ENCODE data around the gene LSM3.
"Not testable (repeated sequence)": the region's sequence is repeated elsewhere in the genome, so short reads cannot be mapped to it uniquely, and the experiment has no call there.

The LSM3 gene

GRCh38 chr3:14222900-14223594 is 44.4 kb downstream of the LSM3 start:
- no peak for DNase-seq

- DNase-seq, result no peak
Observed at GRCh38 chr3:14223595-14223994, 45.0 kb downstream of the LSM3 start.

- no peak for DNase-seq
Observed at GRCh38 chr3:14224895-14225294, 46.3 kb downstream of the LSM3 start.

- DNase-seq, result no peak
Observed at GRCh38 chr3:14225421-14225820, 46.8 kb downstream of the LSM3 start.

GRCh38 chr3:14226351-14226750 is 47.7 kb downstream of the LSM3 start:
- not testable (repeated sequence) for DNase-seq

GRCh38 chr3:14227856-14228255 is 49.2 kb downstream of the LSM3 start:
- DNase-seq, result no peak

- DNase-seq, result no peak
Observed at GRCh38 chr3:14228681-14229470, 50.3 kb downstream of the LSM3 start.

- not testable (repeated sequence) for DNase-seq
Observed at GRCh38 chr3:14229695-14230094, 51.1 kb downstream of the LSM3 start.

- DNase-seq, result no peak
Observed at GRCh38 chr3:14230729-14231128, 52.1 kb downstream of the LSM3 start.

- DNase-seq, result no peak
Observed at GRCh38 chr3:14231145-14231990, 52.8 kb downstream of the LSM3 start.

- DNase-seq, result no peak
Observed at GRCh38 chr3:14231998-14232501, 53.4 kb downstream of the LSM3 start.

GRCh38 chr3:14234251-14235002 is 55.8 kb downstream of the LSM3 start:
- DNase-seq, result no peak

- no peak for DNase-seq
Observed at GRCh38 chr3:14235003-14235911, 56.6 kb downstream of the LSM3 start.

GRCh38 chr3:14235912-14236295 is 57.3 kb downstream of the LSM3 start:
- no peak for DNase-seq

GRCh38 chr3:14236902-14237301 is 58.3 kb downstream of the LSM3 start:
- no peak for DNase-seq

- no peak for DNase-seq
Observed at GRCh38 chr3:14237457-14237856, 58.8 kb downstream of the LSM3 start.

- no peak for DNase-seq
Observed at GRCh38 chr3:14238356-14238755, 59.7 kb downstream of the LSM3 start.

GRCh38 chr3:14238930-14239329 is 60.3 kb downstream of the LSM3 start:
- no peak for DNase-seq

- DNase-seq, result no peak
Observed at GRCh38 chr3:14239940-14240339, 61.3 kb downstream of the LSM3 start.

GRCh38 chr3:14240366-14240765 is 61.7 kb downstream of the LSM3 start:
- no peak for DNase-seq

- DNase-seq, result no peak
Observed at GRCh38 chr3:14241716-14242115, 63.1 kb downstream of the LSM3 start.

Data from T-helper 1 cell (primary cell).